WTC11 (cell line): ENCODE data around the gene SHISA9. TPM values are rescaled to one million over a fixed set of nuclear protein-coding genes. Genes with fewer than 3 reads are reported as not detected.

Source experiments
- ATAC-seq: fragments of 200-7000 bp; cut with Tn5 transposase; 2 replicates; pipeline ENCODE4 v1.10.0; 2021; ENCODE audit warnings: mild to moderate bottlenecking, moderate library complexity
- CTCF ChIA-PET: fragments of 300-600 bp; sonication (Branson Sonifier 250); formaldehyde crosslinking; loops from one replicate; lab custom pipeline; 2021; ENCODE audit warnings: antibody characterized with exemption; lab: Charles Lee
- POLR2A ChIA-PET: fragments of 350-600 bp; sonication (Branson Sonifier 250); formaldehyde crosslinking; loops from one replicate; lab custom pipeline; 2021; ENCODE audit warnings: antibody characterized with exemption; lab: Charles Lee
- DNase-seq: peaks from one replicate; pipeline ENCODE4 v3.0.0; 2021; ENCODE audit warnings: low spot score
- H3K27ac Mint-ChIP-seq: 2 replicates; pipeline ENCODE4 v1.8.0; 2021; ENCODE audit warnings: mixed read lengths
- H3K27me3 Mint-ChIP-seq: 2 replicates; pipeline ENCODE4 v1.8.0; 2021; ENCODE audit warnings: low read depth, mild to moderate bottlenecking, moderate library complexity, mixed read lengths
- H3K36me3 Mint-ChIP-seq: 2 replicates; pipeline ENCODE4 v1.8.0; 2021; ENCODE audit warnings: mixed read lengths
- H3K4me1 Mint-ChIP-seq: 2 replicates; pipeline ENCODE4 v1.8.0; 2022; ENCODE audit warnings: mixed read lengths
- H3K4me3 Mint-ChIP-seq: 2 replicates; pipeline ENCODE4 v1.8.0; 2021; ENCODE audit warnings: mild to moderate bottlenecking, moderate library complexity, mixed read lengths
- H3K9me3 Mint-ChIP-seq: 2 replicates; pipeline ENCODE4 v1.8.0; 2021; ENCODE audit warnings: mixed read lengths
- EMX1 ChIP-seq: fragments of 250-450 bp; sonication (Bioruptor Pico); IDR thresholded peaks from 2 replicates; pipeline ENCODE4 v1.8.0; 2021; ENCODE audit warnings: mild to moderate bottlenecking
- ESRRA ChIP-seq: sonication (generic); formaldehyde crosslinking; IDR thresholded peaks from 2 replicates; pipeline ENCODE4 v1.8.1; 2022; ENCODE audit warnings: mild to moderate bottlenecking, missing genetic modification reagents, borderline replicate concordance
- ETV6 ChIP-seq: sonication (generic); formaldehyde crosslinking; IDR thresholded peaks from 2 replicates; pipeline ENCODE4 v1.8.1; 2022; ENCODE audit warnings: mild to moderate bottlenecking, missing genetic modification reagents
- FOXK1 ChIP-seq: sonication (generic); formaldehyde crosslinking; IDR thresholded peaks from 2 replicates; pipeline ENCODE4 v1.8.0; 2022; ENCODE audit warnings: mild to moderate bottlenecking, moderate library complexity, missing genetic modification reagents
- FOXP1 ChIP-seq: sonication (generic); formaldehyde crosslinking; IDR thresholded peaks from 2 replicates; pipeline ENCODE4 v1.8.0; 2022; ENCODE audit warnings: missing genetic modification reagents, mild to moderate bottlenecking, moderate library complexity, borderline replicate concordance
- NFATC4 ChIP-seq: fragments of 250-450 bp; sonication (Bioruptor Pico); IDR thresholded peaks from 2 replicates; pipeline ENCODE4 v1.9.0; 2021; ENCODE audit warnings: mild to moderate bottlenecking
- NR1H2 ChIP-seq: sonication (generic); formaldehyde crosslinking; IDR thresholded peaks from 2 replicates; pipeline ENCODE4 v1.9.0; 2021; ENCODE audit warnings: mild to moderate bottlenecking, moderate library complexity, missing genetic modification reagents
- PRRX2 ChIP-seq: fragments of 250-450 bp; sonication (Bioruptor Pico); IDR thresholded peaks from 2 replicates; pipeline ENCODE4 v1.8.0; 2021; ENCODE audit warnings: mild to moderate bottlenecking
- SMAD3 ChIP-seq: sonication (generic); formaldehyde crosslinking; IDR thresholded peaks from 2 replicates; pipeline ENCODE4 v1.8.0; 2022; ENCODE audit warnings: missing genetic modification reagents, mild to moderate bottlenecking, borderline replicate concordance
- ZNF138 ChIP-seq: sonication (generic); formaldehyde crosslinking; conservative IDR thresholded peaks from 2 replicates; pipeline ENCODE4 v1.8.1; 2022; ENCODE audit warnings: mild to moderate bottlenecking, moderate library complexity, missing genetic modification reagents
- ZNF219 ChIP-seq: sonication (generic); formaldehyde crosslinking; IDR thresholded peaks from 2 replicates; pipeline ENCODE4 v1.8.0; 2023; ENCODE audit warnings: missing genetic modification reagents, mild to moderate bottlenecking, borderline replicate concordance
- ZNF317 ChIP-seq: sonication (generic); formaldehyde crosslinking; IDR thresholded peaks from 2 replicates; pipeline ENCODE4 v1.8.1; 2023; ENCODE audit warnings: low read depth, mild to moderate bottlenecking, moderate library complexity, missing genetic modification reagents, borderline replicate concordance
- ZNF416 ChIP-seq: fragments of 250-450 bp; sonication (Bioruptor Pico); IDR thresholded peaks from 2 replicates; pipeline ENCODE4 v1.9.0; 2021; ENCODE audit warnings: mild to moderate bottlenecking, inconsistent platforms
- ZNF423 ChIP-seq: fragments of 250-450 bp; sonication (Bioruptor Pico); IDR thresholded peaks from 2 replicates; pipeline ENCODE4 v2.1.2; 2022; ENCODE audit warnings: mild to moderate bottlenecking, moderate library complexity
- total RNA-seq: library from RNA; stranded (reverse); gene quantifications from 3 replicates; pipeline ENCODE4 v1.2.3, GENCODE V29; 2021
- TF ChIP-seq, protein P1 (sequence below): sonication (generic); formaldehyde crosslinking; IDR thresholded peaks from 2 replicates; pipeline ENCODE4 v1.8.1; 2023; ENCODE audit warnings: mild to moderate bottlenecking, missing genetic modification reagents
- TF ChIP-seq, protein P2 (sequence below): sonication (generic); formaldehyde crosslinking; IDR thresholded peaks from 2 replicates; pipeline ENCODE4 v1.8.1; 2023; ENCODE audit warnings: mild to moderate bottlenecking, moderate library complexity, missing genetic modification reagents
- TF ChIP-seq, protein P3 (sequence below): sonication (generic); formaldehyde crosslinking; IDR thresholded peaks from 2 replicates; pipeline ENCODE4 v1.8.1; 2022; ENCODE audit warnings: missing genetic modification reagents, borderline replicate concordance
- TF ChIP-seq, protein P4 (sequence below): sonication (generic); formaldehyde crosslinking; IDR thresholded peaks from 2 replicates; pipeline ENCODE4 v1.8.0; 2023; ENCODE audit warnings: mild to moderate bottlenecking, missing genetic modification reagents
- TF ChIP-seq, protein P5 (sequence below): sonication (generic); formaldehyde crosslinking; IDR thresholded peaks from 2 replicates; pipeline ENCODE4 v1.8.1; 2023; ENCODE audit warnings: mild to moderate bottlenecking, missing genetic modification reagents, borderline replicate concordance

The SHISA9 gene
- total RNA-seq, 1 experiment from 2014 or later, result 37.5 TPM

DNA sequence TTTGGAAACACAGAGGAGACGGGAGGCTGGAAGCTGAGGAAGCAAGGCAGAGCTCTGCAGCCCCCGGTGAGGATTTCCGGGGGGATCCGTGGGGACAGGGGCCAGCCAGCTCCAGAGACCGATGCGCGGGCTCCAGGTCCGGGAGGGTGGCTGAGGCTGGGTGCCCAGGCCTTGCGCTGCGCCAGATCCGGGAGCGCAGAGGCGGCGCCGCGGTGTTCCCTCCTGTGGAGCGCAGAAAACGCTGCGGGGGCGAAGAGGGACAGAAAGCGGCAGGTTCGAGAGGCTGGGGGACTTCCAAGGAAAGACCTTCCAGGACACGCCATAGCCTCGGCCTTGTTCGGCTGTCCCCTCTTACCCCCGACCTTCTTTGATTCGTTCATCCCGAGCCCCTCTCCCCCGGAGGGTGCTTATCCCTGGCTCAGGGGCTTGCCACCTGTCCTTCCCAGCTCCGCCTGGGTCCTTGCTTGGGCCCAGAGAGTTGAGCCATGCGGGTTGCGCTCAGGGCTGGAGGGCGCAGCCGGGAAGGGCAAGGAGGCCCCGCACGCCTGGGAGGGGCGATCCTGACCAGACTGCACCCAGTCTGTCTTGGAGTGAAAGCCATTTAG lies 697 bp upstream of the SHISA9 start (continued):
- TF ChIP-seq FOXP1 (CRISPR knock-in tag) (0 out of 2 replicates have a peak, but pooled peaks have one; percentile 58), FOXK1 (0 out of 2 replicates have a peak, but pooled peaks have one; percentile 13)
- TF ChIP-seq, all 79 proteins: peak for 6

DNA sequence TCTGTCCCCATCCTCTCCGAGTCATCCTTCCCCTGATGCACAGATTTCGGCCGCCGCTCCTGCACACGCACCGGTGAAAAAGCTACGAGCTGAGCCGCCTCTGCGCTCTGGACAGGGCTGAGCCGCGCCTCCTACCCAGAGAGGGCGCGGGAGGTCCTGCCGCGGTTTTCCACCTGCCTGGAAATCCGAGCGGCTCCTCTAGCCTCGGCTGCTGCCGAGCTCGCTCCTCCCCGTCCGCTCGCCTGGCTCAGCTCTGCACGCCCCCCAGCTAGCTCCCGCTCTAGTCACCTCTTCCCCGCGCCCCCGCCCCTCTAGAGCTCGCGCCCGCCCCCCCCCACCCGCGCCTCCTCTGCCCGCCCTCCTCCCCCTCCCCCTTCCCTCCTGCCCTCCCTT lies 198 bp upstream of the SHISA9 start:
- ChIA-PET POLR2A (interaction anchor here (0.9 to 1.2 kb wide), 4 partner anchors 9 to 330 kb away, joined by 3 to 5 read pairs (median 4); no protein-coding TSS in a partner anchor), CTCF (interaction anchor here (0.5 to 1.9 kb wide), 14 partner anchors 82 to 973 kb away, joined by 3 to 6 read pairs (median 3); partner anchors contain the start of gene CPPED1)
- no peaks in the 10 kb centered on the region for H3K9me3 Mint-ChIP-seq
- H3K27ac Mint-ChIP-seq, result 0 out of 2 replicates have a peak overlapping the region, but pooled peaks have one; percentile 32
- ATAC-seq (peak; percentile 76), DNase-seq (peak; percentile 86)
- H3K4me1 Mint-ChIP-seq, result peaks cover 53% of the 10 kb centered on the region
- TF ChIP-seq, protein P1, sequence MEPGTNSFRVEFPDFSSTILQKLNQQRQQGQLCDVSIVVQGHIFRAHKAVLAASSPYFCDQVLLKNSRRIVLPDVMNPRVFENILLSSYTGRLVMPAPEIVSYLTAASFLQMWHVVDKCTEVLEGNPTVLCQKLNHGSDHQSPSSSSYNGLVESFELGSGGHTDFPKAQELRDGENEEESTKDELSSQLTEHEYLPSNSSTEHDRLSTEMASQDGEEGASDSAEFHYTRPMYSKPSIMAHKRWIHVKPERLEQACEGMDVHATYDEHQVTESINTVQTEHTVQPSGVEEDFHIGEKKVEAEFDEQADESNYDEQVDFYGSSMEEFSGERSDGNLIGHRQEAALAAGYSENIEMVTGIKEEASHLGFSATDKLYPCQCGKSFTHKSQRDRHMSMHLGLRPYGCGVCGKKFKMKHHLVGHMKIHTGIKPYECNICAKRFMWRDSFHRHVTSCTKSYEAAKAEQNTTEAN (CRISPR knock-in tag), result peak; percentile 42; the same call in 1 of the 2 replicates
- no peak for TF ChIP-seq NR1H2 (CRISPR knock-in tag)
- no peak for TF ChIP-seq PRRX2 (CRISPR knock-in tag)
- no peak for TF ChIP-seq NFATC4 (CRISPR knock-in tag)
- TF ChIP-seq ZNF138 (CRISPR knock-in tag), result no peak
- TF ChIP-seq ZNF423 (CRISPR knock-in tag), result no peak
- TF ChIP-seq ZNF416, result no peak
- TF ChIP-seq, protein P2, sequence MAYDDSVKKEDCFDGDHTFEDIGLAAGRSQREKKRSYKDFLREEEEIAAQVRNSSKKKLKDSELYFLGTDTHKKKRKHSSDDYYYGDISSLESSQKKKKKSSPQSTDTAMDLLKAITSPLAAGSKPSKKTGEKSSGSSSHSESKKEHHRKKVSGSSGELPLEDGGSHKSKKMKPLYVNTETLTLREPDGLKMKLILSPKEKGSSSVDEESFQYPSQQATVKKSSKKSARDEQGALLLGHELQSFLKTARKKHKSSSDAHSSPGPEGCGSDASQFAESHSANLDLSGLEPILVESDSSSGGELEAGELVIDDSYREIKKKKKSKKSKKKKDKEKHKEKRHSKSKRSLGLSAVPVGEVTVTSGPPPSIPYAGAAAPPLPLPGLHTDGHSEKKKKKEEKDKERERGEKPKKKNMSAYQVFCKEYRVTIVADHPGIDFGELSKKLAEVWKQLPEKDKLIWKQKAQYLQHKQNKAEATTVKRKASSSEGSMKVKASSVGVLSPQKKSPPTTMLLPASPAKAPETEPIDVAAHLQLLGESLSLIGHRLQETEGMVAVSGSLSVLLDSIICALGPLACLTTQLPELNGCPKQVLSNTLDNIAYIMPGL (CRISPR knock-in tag), result peak; percentile 39; the same call in 1 of the 2 replicates
- TF ChIP-seq ZNF317 (CRISPR knock-in tag), result no peak
- H3K4me3 Mint-ChIP-seq, result peak overlapping the region; percentile 89
- H3K27me3 Mint-ChIP-seq, result peaks cover 14% of the 10 kb centered on the region
- no peaks in the 10 kb centered on the region for H3K36me3 Mint-ChIP-seq

DNA sequence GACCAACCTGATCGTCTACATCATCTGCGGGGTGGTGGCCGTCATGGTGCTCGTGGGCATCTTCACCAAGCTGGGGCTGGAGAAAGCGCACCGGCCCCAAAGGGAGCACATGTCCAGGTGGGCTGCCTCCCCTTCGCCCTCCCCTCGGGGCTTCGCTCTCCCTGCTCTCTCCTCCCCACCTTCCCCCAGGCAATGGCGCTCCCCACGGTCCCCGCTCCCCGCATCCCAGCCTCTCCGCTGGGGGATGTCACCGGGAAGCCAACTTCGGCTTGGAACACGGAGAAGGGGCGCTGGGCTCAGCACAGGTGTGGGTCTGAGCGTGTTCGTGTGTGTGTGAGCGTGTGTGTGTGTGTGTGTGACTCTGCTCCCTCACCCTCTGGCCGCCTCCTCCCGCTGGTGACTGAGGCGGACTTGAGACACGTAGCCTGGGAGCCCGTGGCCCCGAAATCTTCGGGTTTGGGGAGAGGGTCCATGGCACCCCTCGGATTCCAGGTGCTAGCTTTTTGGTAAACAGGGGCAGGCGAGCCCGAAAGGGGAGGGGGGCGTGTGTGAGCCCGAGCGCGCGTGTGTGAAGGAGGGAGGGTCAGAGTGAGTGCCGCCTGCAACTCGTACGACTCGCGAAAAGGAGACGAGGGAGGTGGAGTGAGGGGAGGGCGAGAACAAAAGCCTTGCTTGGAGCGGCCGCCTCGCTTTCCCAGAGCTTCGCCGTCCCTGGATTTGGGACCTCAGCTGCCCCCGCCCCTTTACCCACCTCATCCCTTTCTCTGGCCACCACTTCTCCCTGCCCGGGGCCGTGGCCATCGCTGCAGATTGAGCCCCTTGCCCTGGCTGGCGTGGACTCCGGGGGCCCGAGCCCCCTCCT lies 1.3 kb downstream of the SHISA9 start:
- POLR2A ChIA-PET, result no interaction called here
- no peaks in the 10 kb centered on the region for H3K9me3 Mint-ChIP-seq
- H3K4me1 Mint-ChIP-seq, result peaks cover 58% of the 10 kb centered on the region
- no peaks in the 10 kb centered on the region for H3K36me3 Mint-ChIP-seq
- H3K27ac Mint-ChIP-seq, result no peak overlapping the region
- CTCF ChIA-PET, result interaction anchor here (0.7 to 1.6 kb wide), 5 partner anchors 12 to 284 kb away, joined by 3 to 4 read pairs (median 4); no protein-coding TSS in a partner anchor
- ATAC-seq (peak; percentile 11), DNase-seq (peak; percentile 63)
- H3K27me3 Mint-ChIP-seq, result peaks cover 14% of the 10 kb centered on the region
- H3K4me3 Mint-ChIP-seq, result peak overlapping the region; percentile 89
- TF ChIP-seq ETV6 (CRISPR knock-in tag) (no peak), ZNF219 (CRISPR knock-in tag) (no peak), ESRRA (CRISPR knock-in tag) (no peak), SMAD3 (CRISPR knock-in tag) (no peak), EMX1 (CRISPR knock-in tag) (no peak)
- TF ChIP-seq, protein P3, sequence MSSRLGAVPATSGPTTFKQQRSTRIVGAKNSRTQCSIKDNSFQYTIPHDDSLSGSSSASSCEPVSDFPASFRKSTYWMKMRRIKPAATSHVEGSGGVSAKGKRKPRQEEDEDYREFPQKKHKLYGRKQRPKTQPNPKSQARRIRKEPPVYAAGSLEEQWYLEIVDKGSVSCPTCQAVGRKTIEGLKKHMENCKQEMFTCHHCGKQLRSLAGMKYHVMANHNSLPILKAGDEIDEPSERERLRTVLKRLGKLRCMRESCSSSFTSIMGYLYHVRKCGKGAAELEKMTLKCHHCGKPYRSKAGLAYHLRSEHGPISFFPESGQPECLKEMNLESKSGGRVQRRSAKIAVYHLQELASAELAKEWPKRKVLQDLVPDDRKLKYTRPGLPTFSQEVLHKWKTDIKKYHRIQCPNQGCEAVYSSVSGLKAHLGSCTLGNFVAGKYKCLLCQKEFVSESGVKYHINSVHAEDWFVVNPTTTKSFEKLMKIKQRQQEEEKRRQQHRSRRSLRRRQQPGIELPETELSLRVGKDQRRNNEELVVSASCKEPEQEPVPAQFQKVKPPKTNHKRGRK (CRISPR knock-in tag), result no peak
- TF ChIP-seq, protein P4, sequence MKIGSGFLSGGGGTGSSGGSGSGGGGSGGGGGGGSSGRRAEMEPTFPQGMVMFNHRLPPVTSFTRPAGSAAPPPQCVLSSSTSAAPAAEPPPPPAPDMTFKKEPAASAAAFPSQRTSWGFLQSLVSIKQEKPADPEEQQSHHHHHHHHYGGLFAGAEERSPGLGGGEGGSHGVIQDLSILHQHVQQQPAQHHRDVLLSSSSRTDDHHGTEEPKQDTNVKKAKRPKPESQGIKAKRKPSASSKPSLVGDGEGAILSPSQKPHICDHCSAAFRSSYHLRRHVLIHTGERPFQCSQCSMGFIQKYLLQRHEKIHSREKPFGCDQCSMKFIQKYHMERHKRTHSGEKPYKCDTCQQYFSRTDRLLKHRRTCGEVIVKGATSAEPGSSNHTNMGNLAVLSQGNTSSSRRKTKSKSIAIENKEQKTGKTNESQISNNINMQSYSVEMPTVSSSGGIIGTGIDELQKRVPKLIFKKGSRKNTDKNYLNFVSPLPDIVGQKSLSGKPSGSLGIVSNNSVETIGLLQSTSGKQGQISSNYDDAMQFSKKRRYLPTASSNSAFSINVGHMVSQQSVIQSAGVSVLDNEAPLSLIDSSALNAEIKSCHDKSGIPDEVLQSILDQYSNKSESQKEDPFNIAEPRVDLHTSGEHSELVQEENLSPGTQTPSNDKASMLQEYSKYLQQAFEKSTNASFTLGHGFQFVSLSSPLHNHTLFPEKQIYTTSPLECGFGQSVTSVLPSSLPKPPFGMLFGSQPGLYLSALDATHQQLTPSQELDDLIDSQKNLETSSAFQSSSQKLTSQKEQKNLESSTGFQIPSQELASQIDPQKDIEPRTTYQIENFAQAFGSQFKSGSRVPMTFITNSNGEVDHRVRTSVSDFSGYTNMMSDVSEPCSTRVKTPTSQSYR (CRISPR knock-in tag), result 0 out of 2 replicates have a peak, but pooled peaks have one; percentile 16
- TF ChIP-seq, protein P5, sequence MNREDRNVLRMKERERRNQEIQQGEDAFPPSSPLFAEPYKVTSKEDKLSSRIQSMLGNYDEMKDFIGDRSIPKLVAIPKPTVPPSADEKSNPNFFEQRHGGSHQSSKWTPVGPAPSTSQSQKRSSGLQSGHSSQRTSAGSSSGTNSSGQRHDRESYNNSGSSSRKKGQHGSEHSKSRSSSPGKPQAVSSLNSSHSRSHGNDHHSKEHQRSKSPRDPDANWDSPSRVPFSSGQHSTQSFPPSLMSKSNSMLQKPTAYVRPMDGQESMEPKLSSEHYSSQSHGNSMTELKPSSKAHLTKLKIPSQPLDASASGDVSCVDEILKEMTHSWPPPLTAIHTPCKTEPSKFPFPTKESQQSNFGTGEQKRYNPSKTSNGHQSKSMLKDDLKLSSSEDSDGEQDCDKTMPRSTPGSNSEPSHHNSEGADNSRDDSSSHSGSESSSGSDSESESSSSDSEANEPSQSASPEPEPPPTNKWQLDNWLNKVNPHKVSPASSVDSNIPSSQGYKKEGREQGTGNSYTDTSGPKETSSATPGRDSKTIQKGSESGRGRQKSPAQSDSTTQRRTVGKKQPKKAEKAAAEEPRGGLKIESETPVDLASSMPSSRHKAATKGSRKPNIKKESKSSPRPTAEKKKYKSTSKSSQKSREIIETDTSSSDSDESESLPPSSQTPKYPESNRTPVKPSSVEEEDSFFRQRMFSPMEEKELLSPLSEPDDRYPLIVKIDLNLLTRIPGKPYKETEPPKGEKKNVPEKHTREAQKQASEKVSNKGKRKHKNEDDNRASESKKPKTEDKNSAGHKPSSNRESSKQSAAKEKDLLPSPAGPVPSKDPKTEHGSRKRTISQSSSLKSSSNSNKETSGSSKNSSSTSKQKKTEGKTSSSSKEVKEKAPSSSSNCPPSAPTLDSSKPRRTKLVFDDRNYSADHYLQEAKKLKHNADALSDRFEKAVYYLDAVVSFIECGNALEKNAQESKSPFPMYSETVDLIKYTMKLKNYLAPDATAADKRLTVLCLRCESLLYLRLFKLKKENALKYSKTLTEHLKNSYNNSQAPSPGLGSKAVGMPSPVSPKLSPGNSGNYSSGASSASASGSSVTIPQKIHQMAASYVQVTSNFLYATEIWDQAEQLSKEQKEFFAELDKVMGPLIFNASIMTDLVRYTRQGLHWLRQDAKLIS (CRISPR knock-in tag), result no peak
